C4-2B (cell line): ENCODE data around the gene GAPDH.

Source experiments
- H3K27ac ChIP-seq: fragments of 450-650 bp; 2 replicates; pipeline ENCODE4 v1.5.1; 2017
- ZFX ChIP-seq: fragments of 450-650 bp; IDR thresholded peaks from 2 replicates; pipeline ENCODE4 v1.6.1; 2017
- TF ChIP-seq, protein P1 (sequence below): fragments of 450-650 bp; conservative IDR thresholded peaks from 2 replicates; pipeline ENCODE4 v1.5.1; 2017; ENCODE audit warnings: mild to moderate bottlenecking

GAPDH gene

DNA sequence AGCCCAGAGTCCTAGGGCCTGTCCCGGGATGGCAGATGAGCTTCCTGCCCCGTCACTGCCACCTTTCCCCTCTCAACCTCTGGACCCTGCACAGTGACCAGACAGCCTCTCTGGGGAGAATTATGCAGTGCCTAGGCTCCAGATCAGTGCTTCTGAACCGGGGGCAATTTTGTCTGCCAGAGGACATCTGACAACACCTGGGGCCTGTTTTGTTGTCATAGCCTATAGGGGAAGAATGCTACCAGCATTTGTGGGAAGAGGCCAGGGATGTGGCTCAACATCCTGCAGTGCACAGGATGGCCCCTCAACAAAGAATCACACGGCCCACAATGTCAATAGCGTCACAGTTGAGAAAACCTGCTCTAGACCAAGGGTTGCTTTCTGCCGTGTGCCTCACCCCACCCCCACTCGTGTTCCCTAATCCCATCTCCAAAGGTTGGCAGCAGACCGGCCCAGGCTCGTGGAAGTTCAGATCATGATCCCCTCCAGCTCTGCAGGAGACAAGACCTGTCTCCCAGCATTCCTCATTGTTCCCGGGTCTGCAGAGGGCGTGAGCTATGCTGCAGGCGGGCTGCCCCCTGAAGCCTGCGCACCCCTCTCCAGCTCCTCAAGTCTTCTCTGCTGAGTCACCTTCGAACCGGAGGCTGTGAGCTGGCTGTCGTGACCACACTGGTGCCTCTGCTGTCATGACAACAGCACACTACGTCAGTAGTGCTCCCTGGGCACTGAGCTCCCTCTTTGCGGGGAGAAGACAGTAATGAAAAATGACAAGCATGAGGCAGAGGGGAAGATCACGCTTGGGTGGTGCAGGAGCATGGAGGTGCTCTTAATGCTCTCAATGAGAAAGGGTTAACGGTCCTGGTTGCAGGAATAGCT is 2.0 kb upstream of the GAPDH start:
- no peak for TF ChIP-seq ZFX
- TF ChIP-seq, protein P1, sequence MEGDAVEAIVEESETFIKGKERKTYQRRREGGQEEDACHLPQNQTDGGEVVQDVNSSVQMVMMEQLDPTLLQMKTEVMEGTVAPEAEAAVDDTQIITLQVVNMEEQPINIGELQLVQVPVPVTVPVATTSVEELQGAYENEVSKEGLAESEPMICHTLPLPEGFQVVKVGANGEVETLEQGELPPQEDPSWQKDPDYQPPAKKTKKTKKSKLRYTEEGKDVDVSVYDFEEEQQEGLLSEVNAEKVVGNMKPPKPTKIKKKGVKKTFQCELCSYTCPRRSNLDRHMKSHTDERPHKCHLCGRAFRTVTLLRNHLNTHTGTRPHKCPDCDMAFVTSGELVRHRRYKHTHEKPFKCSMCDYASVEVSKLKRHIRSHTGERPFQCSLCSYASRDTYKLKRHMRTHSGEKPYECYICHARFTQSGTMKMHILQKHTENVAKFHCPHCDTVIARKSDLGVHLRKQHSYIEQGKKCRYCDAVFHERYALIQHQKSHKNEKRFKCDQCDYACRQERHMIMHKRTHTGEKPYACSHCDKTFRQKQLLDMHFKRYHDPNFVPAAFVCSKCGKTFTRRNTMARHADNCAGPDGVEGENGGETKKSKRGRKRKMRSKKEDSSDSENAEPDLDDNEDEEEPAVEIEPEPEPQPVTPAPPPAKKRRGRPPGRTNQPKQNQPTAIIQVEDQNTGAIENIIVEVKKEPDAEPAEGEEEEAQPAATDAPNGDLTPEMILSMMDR = no peak
- peak overlapping the region; percentile 97 for H3K27ac ChIP-seq

DNA sequence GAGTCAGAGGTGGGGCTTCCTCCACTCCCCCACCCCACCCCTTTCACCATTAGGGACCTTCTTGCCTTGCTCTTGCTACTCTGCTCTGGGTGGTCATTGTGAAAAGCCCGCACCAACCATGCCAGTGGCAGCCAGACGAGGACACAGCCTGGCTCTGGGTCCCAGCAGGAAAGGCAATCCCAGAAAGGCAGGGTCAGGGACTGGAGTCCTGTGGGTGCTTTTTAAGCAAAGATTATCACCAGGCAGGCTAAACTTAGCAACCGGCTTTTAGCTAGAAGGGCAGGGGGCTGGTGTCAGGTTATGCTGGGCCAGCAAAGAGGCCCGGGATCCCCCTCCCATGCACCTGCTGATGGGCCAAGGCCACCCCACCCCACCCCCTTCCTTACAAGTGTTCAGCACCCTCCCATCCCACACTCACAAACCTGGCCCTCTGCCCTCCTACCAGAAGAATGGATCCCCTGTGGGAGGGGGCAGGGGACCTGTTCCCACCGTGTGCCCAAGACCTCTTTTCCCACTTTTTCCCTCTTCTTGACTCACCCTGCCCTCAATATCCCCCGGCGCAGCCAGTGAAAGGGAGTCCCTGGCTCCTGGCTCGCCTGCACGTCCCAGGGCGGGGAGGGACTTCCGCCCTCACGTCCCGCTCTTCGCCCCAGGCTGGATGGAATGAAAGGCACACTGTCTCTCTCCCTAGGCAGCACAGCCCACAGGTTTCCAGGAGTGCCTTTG is 1.2 kb upstream of the GAPDH start:
- TF ChIP-seq, protein P1 = no peak
- H3K27ac ChIP-seq = peak overlapping the region; percentile 97

DNA sequence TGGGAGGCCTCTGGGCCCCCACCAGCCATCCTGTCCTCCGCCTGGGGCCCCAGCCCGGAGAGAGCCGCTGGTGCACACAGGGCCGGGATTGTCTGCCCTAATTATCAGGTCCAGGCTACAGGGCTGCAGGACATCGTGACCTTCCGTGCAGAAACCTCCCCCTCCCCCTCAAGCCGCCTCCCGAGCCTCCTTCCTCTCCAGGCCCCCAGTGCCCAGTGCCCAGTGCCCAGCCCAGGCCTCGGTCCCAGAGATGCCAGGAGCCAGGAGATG is 729 bp upstream of the GAPDH start:
- peak overlapping the region; percentile 97 for H3K27ac ChIP-seq
- TF ChIP-seq, protein P1 = no peak
- TF ChIP-seq ZFX = 0 out of 2 replicates have a peak, but pooled peaks have one; percentile 33

DNA sequence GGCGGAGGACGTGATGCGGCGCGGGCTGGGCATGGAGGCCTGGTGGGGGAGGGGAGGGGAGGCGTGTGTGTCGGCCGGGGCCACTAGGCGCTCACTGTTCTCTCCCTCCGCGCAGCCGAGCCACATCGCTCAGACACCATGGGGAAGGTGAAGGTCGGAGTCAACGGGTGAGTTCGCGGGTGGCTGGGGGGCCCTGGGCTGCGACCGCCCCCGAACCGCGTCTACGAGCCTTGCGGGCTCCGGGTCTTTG is 303 bp downstream of the GAPDH start:
- H3K27ac ChIP-seq = peak overlapping the region; percentile 97
- TF ChIP-seq ZFX = peak; percentile 65; the same call in 1 of the 2 replicates
- TF ChIP-seq, protein P1 = no peak

DNA sequence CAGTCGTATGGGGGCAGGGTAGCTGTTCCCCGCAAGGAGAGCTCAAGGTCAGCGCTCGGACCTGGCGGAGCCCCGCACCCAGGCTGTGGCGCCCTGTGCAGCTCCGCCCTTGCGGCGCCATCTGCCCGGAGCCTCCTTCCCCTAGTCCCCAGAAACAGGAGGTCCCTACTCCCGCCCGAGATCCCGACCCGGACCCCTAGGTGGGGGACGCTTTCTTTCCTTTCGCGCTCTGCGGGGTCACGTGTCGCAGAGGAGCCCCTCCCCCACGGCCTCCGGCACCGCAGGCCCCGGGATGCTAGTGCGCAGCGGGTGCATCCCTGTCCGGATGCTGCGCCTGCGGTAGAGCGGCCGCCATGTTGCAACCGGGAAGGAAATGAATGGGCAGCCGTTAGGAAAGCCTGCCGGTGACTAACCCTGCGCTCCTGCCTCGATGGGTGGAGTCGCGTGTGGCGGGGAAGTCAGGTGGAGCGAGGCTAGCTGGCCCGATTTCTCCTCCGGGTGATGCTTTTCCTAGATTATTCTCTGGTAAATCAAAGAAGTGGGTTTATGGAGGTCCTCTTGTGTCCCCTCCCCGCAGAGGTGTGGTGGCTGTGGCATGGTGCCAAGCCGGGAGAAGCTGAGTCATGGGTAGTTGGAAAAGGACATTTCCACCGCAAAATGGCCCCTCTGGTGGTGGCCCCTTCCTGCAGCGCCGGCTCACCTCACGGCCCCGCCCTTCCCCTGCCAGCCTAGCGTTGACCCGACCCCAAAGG is 804 bp downstream of the GAPDH start:
- TF ChIP-seq, protein P1 = no peak
- TF ChIP-seq ZFX = no peak

DNA sequence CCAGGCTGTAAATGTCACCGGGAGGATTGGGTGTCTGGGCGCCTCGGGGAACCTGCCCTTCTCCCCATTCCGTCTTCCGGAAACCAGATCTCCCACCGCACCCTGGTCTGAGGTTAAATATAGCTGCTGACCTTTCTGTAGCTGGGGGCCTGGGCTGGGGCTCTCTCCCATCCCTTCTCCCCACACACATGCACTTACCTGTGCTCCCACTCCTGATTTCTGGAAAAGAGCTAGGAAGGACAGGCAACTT is 1.3 kb downstream of the GAPDH start:
- TF ChIP-seq, protein P1 = no peak
- TF ChIP-seq ZFX = no peak
- H3K27ac ChIP-seq = peak overlapping the region; percentile 97

More for the DNA sequence above, 804 bp downstream of the GAPDH start:
- peak overlapping the region; percentile 97 for H3K27ac ChIP-seq
